H1 (cell line): ENCODE results near the gene RAB21. TPM values are rescaled to one million over a fixed set of nuclear protein-coding genes. Genes with fewer than 3 reads are reported as not detected.

Experiments used
- CTCF ChIA-PET: fragments of 300-600 bp; sonication (Branson Sonifier 250); formaldehyde crosslinking; loops from one replicate; lab custom pipeline; 2021; ENCODE audit not compliant: partially characterized antibody; lab: Charles Lee
- POLR2A ChIA-PET: fragments of 300-600 bp; sonication (Branson Sonifier 250); formaldehyde crosslinking; loops from one replicate; lab custom pipeline; 2021; ENCODE audit warnings: inconsistent platforms; ENCODE audit not compliant: partially characterized antibody; lab: Charles Lee
- DNase-seq, 2 experiments: peaks; one replicate each; pipeline versions ENCODE4 v3.0.0 to v3.0.0-alpha.2; 2010 to 2022; ENCODE audit warnings: low spot score in 2 of 2, low read depth in 1 of 2, mixed read lengths in 1 of 2
- FAIRE-seq: peaks from 2 replicates; lab custom pipeline; 2011; peaks lifted over from hg19 to GRCh38; lab: Jason Lieb, UNC
- H2AFZ ChIP-seq: 2 replicates; pipeline ENCODE4 v1.8.1; 2012; ENCODE audit warnings: low read length, inconsistent platforms
- H2AK5ac ChIP-seq: 2 replicates; pipeline ENCODE4 v1.6.1; 2013; ENCODE audit warnings: low read depth, low read length
- H2BK120ac ChIP-seq: replicated peaks from 2 replicates; pipeline ENCODE3; 2013; ENCODE audit warnings: low read depth, low read length, inconsistent platforms
- H2BK12ac ChIP-seq: 2 replicates; pipeline ENCODE4 v1.6.1; 2013; ENCODE audit warnings: low read depth, low read length
- H2BK15ac ChIP-seq: 2 replicates; pipeline ENCODE4 v1.6.1; 2013; ENCODE audit warnings: low read length
- H2BK20ac ChIP-seq: 2 replicates; pipeline ENCODE4 v1.6.1; 2013; ENCODE audit warnings: low read length
- H2BK5ac ChIP-seq: 2 replicates; pipeline ENCODE4 v1.6.1; 2013; ENCODE audit warnings: low read depth, low read length
- H3K14ac ChIP-seq: 2 replicates; pipeline ENCODE4 v1.6.1; 2013; ENCODE audit warnings: inconsistent platforms; ENCODE audit not compliant: insufficient read length
- H3K18ac ChIP-seq: 2 replicates; pipeline ENCODE4 v1.6.1; 2013; ENCODE audit warnings: low read length; ENCODE audit errors: extremely low read depth
- H3K23ac ChIP-seq: 2 replicates; pipeline ENCODE4 v1.6.1; 2013; ENCODE audit warnings: inconsistent platforms; ENCODE audit not compliant: insufficient read length
- H3K23me2 ChIP-seq: 2 replicates; pipeline ENCODE4 v1.6.1; 2013; ENCODE audit warnings: low read depth, low read length
- H3K27ac ChIP-seq: 2 replicates; pipeline ENCODE4 v1.6.1; 2011; ENCODE audit warnings: low read depth, low read length, inconsistent platforms
- H3K27me3 ChIP-seq, 4 experiments: replicated peaks in 1 of 4; 1 replicate in 1 of 4; 2 replicates in 3 of 4; pipeline versions ENCODE4 v1.6.1 to v1.8.1; 2011 to 2013; ENCODE audit warnings: low read length in 3 of 4, mild to moderate bottlenecking in 3 of 4, inconsistent platforms in 2 of 4, mixed read lengths in 2 of 4, moderate library complexity in 1 of 4; ENCODE audit not compliant: control insufficient read depth in 3 of 4, insufficient read depth in 3 of 4; ENCODE audit errors: extremely low read depth in 1 of 4
- H3K36me3 ChIP-seq, 4 experiments: 2 replicates each; pipeline versions ENCODE4 v1.6.1 to v1.8.1; 2011 to 2013; ENCODE audit warnings: mild to moderate bottlenecking in 4 of 4, low read length in 3 of 4, moderate library complexity in 2 of 4, control low read depth in 1 of 4, inconsistent platforms in 1 of 4; ENCODE audit not compliant: insufficient read depth in 4 of 4, control insufficient read depth in 2 of 4
- H3K4ac ChIP-seq: replicated peaks from 2 replicates; pipeline ENCODE3; 2013; ENCODE audit warnings: low read length, low read depth, mixed read lengths, inconsistent platforms; ENCODE audit not compliant: insufficient read length
- H3K4me1 ChIP-seq, 4 experiments: replicated peaks in 1 of 4; 1 replicate in 1 of 4; 2 replicates in 3 of 4; pipeline versions ENCODE4 v1.6.1 to v1.8.1; 2011 to 2013; ENCODE audit warnings: low read length in 3 of 4, inconsistent platforms in 2 of 4, mixed read lengths in 1 of 4; ENCODE audit not compliant: insufficient read depth in 4 of 4, control insufficient read depth in 3 of 4
- H3K4me2 ChIP-seq, 2 experiments: 2 replicates each; pipeline versions ENCODE4 v1.6.1 to v1.8.1; 2011 to 2013; ENCODE audit warnings: low read depth in 2 of 2, low read length in 2 of 2, control low read depth in 1 of 2, inconsistent platforms in 1 of 2, mild to moderate bottlenecking in 1 of 2; ENCODE audit not compliant: insufficient read depth in 1 of 2
- H3K4me3 ChIP-seq, 4 experiments: fragments of 200-600, 300-600 bp in 1 of 4; sonication (generic), shearing (Covaris generic), sonication (Bioruptor Twin) in 1 of 4; 2 replicates each; pipeline versions ENCODE4 v1.5.1 to v1.8.1; 2011 to 2016; ENCODE audit warnings: low read length in 4 of 4, low read depth in 3 of 4, control low read depth in 2 of 4, inconsistent platforms in 2 of 4, mild to moderate bottlenecking in 2 of 4, mixed read lengths in 1 of 4, moderate library complexity in 1 of 4; ENCODE audit not compliant: insufficient read depth in 2 of 4; ENCODE audit errors: extremely low read depth in 1 of 4
- H3K56ac ChIP-seq: replicated peaks from 2 replicates; pipeline ENCODE3; 2013; ENCODE audit warnings: low read depth, mild to moderate bottlenecking, mixed read lengths, low read length, inconsistent platforms; ENCODE audit not compliant: insufficient read length
- H3K79me1 ChIP-seq: 2 replicates; pipeline ENCODE4 v1.6.1; 2013; ENCODE audit warnings: low read depth, low read length, control low read depth
- H3K79me2 ChIP-seq, 2 experiments: 2 replicates each; pipeline versions ENCODE4 v1.6.1 to v1.8.1; 2012 to 2013; ENCODE audit warnings: low read length in 2 of 2, mild to moderate bottlenecking in 2 of 2, inconsistent platforms in 1 of 2; ENCODE audit not compliant: insufficient read depth in 2 of 2, control insufficient read depth in 1 of 2
- H3K9ac ChIP-seq, 4 experiments: replicated peaks in 1 of 4; 1 replicate in 1 of 4; 2 replicates in 3 of 4; pipeline versions ENCODE4 v1.6.1 to v1.8.1; 2011 to 2013; ENCODE audit warnings: low read depth in 3 of 4, low read length in 3 of 4, control low read depth in 2 of 4, mild to moderate bottlenecking in 2 of 4, moderate library complexity in 2 of 4, inconsistent platforms in 1 of 4; ENCODE audit errors: extremely low read depth in 1 of 4
- H3K9me3 ChIP-seq, 2 experiments: 2 replicates each; pipeline versions ENCODE4 v1.6.1 to v1.8.1; 2012 to 2013; ENCODE audit warnings: mild to moderate bottlenecking in 2 of 2, moderate library complexity in 2 of 2, control low read depth in 1 of 2, inconsistent platforms in 1 of 2, low read depth in 1 of 2, low read length in 1 of 2, mixed read lengths in 1 of 2; ENCODE audit not compliant: insufficient read depth in 2 of 2
- H4K20me1 ChIP-seq, 2 experiments: replicated peaks in 1 of 2; 2 replicates each; pipeline versions ENCODE3 to v1.8.1; 2011 to 2013; ENCODE audit warnings: inconsistent platforms in 2 of 2, low read length in 2 of 2, mild to moderate bottlenecking in 1 of 2; ENCODE audit not compliant: insufficient read depth in 2 of 2, control insufficient read depth in 1 of 2
- H4K5ac ChIP-seq: 2 replicates; pipeline ENCODE4 v1.6.1; 2013; ENCODE audit warnings: low read length, low read depth, mixed read lengths, inconsistent platforms; ENCODE audit not compliant: insufficient read length
- H4K8ac ChIP-seq: 2 replicates; pipeline ENCODE4 v1.8.0; 2013; ENCODE audit warnings: mild to moderate bottlenecking, moderate library complexity, low read length, inconsistent platforms; ENCODE audit not compliant: insufficient read depth; ENCODE audit errors: extremely low read depth
- H4K91ac ChIP-seq: replicated peaks from 2 replicates; pipeline ENCODE3; 2013; ENCODE audit warnings: low read length, mixed read lengths, inconsistent platforms; ENCODE audit not compliant: insufficient read length
- ASH2L ChIP-seq: fragments of 200-600, 300-600 bp; sonication (generic); IDR thresholded peaks from one replicate; pipeline ENCODE4 v1.7.1; 2017; ENCODE audit warnings: low read length
- RFX5 ChIP-seq: IDR thresholded peaks from 2 replicates; pipeline ENCODE4 v1.6.1; 2011; ENCODE audit warnings: low read depth, low read length, improper control_type of control experiment, borderline replicate concordance
- SP4 ChIP-seq: IDR thresholded peaks from 2 replicates; pipeline ENCODE4 v1.6.1; 2012; ENCODE audit warnings: low read length, inconsistent platforms
- SUZ12 ChIP-seq: fragments of 200-600 bp; sonication (generic); IDR thresholded peaks from 2 replicates; pipeline ENCODE4 v1.6.1; 2012; ENCODE audit warnings: mild to moderate bottlenecking, inconsistent platforms, low read length, moderate library complexity, mixed read lengths
- TAF1 ChIP-seq: IDR thresholded peaks from 2 replicates; pipeline ENCODE4 v1.6.1; 2011; ENCODE audit warnings: mild to moderate bottlenecking, low read depth, low read length
- WGBS, 2 experiments: shearing (Covaris generic) in 1 of 2; methylation state at CpG; one replicate each; pipeline versions ENCODE4 v1.1.6 to v1.1.7; 2013 to 2015; ENCODE audit warnings: low lambda C conversion rate in 2 of 2, mixed read lengths in 2 of 2, inconsistent platforms in 1 of 2, low coverage in 1 of 2, missing lambda C conversion rate in 1 of 2; ENCODE audit not compliant: insufficient replicate concordance in 2 of 2, insufficient coverage in 1 of 2, insufficient read length in 1 of 2; ENCODE audit errors: extremely low coverage in 1 of 2, missing lambda C conversion rate in 1 of 2; 5-methylcytosine and 5-hydroxymethylcytosine counted together
- long read RNA-seq, 2 experiments: library from RNA in 1 of 2; library from capped mRNA in 1 of 2; stranded (forward); transcript quantifications; one replicate each; pipeline ENCODE4 v2.0.0, GENCODE V29; 2021; ENCODE audit warnings: inconsistent platforms in 1 of 2
- polyA minus RNA-seq, 3 experiments: library from RNA; depleted of rRNA, polyadenylated mRNA; stranded (reverse); fragments of >200 nt; gene quantifications; 1 replicate in 2 of 3; 2 replicates in 1 of 3; pipeline ENCODE4 v1.2.3, GENCODE V29; 2011
- polyA plus RNA-seq, 7 experiments: library from polyadenylated mRNA; depleted of rRNA in 3 of 7; stranded (reverse) in 5 of 7; unstranded in 2 of 7; fragments of >200 nt in 5 of 7; fragments of 200-250 nt in 2 of 7; gene quantifications; 1 replicate in 5 of 7; 2 replicates in 1 of 7; 4 replicates in 1 of 7; pipeline versions ENCODE4 v1.2.1 to v1.2.3, GENCODE V29; 2011 to 2013; ENCODE audit warnings: missing spikeins in 2 of 7, mixed read lengths in 2 of 7
- total RNA-seq: library from RNA; stranded (reverse); fragmentation: NEBNext Ultra II Directional; extraction: Animal tissue kit (Norgen Biotek cat#: 25700); gene quantifications from 2 replicates; pipeline ENCODE4 v1.2.1, GENCODE V29; 2021
- TF ChIP-seq, protein P1 (sequence below): IDR thresholded peaks from 2 replicates; pipeline ENCODE4 v1.6.1; 2012; ENCODE audit warnings: low read length, inconsistent platforms

The RAB21 gene, protein sequence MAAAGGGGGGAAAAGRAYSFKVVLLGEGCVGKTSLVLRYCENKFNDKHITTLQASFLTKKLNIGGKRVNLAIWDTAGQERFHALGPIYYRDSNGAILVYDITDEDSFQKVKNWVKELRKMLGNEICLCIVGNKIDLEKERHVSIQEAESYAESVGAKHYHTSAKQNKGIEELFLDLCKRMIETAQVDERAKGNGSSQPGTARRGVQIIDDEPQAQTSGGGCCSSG
- total RNA-seq (44.1 and 47.2 TPM in 2 replicates), polyA plus RNA-seq (2011; rRNA removed) (1.1 and 1.2 TPM in 2 replicates), polyA minus RNA-seq (2011; rRNA and poly(A)+ RNA removed) (5.6 and 6.9 TPM in 2 replicates)
- 3.0 TPM for polyA plus RNA-seq (2011; cell fraction: cytosol; rRNA removed)
- 1.2 TPM for polyA plus RNA-seq (2011; cell fraction: nucleus; rRNA removed)
- polyA plus RNA-seq (2012, experiment 1 of 2) = 14.8 to 34.2 TPM (median 18.4 TPM) in 4 replicates
- 6.5 TPM for polyA plus RNA-seq (2012, experiment 2 of 2)
- 21.3 TPM for polyA plus RNA-seq (2013, experiment 1 of 2)
- 23.0 TPM for polyA plus RNA-seq (2013, experiment 2 of 2)
- polyA minus RNA-seq (2011; cell fraction: cytosol; rRNA and poly(A)+ RNA removed) = 4.6 TPM
- polyA minus RNA-seq (2011; cell fraction: nucleus; rRNA and poly(A)+ RNA removed) = 6.2 TPM
- long read RNA-seq, experiment 1, full-length matches to known transcripts = 5 of 20 reads
- long read RNA-seq, experiment 1, partial matches to known transcripts = 0 of 20 reads
- long read RNA-seq, experiment 1, other reads (novel, unspliced or antisense) = 15 of 20 reads
- long read RNA-seq, experiment 2, partial matches to known transcripts = 0 of 15 reads
- long read RNA-seq, experiment 2, other reads (novel, unspliced or antisense) = 15 of 15 reads

DNA sequence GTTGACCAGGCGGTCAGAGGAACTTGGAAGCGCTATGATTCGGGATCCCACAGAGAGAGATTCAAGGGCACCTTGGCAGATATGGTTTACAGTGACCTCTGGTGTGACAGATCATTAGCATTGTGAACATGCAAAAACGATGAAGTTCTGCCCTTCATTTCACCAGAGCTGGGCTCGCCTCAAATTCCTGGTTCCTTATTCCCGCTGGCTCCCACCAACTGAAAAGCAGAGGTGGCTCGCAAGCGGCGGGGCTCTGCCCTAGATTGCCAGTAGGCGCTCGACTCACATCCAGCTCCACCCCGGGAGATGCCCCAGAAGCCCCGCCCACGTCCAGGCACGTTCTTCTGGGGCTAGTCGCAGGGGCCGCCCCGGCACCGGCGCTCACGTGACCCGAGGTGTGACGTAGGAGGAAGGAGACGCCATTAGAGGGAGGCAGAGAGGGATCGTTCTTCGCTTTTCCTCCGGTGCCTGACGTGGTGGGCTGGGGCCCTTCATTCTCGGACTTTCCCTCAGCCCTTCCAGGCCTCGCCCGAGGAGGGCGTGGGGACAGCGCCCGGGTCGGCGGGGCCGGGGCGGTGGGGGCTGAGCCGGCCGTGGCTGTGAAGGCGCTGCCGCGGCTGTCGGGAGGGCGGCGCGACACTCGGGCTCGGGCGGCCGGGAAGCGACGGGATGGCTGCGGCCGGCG is at the start of gene RAB21:
RAB21 (plus strand) TSS at position 403 of the 685 bp plus-strand sequence; CDS start at position 670, 267 bp downstream.
- FAIRE-seq (no peak), DNase-seq (peak; percentile 93 to 98)
- Histone ChIP-seq H2BK120ac (no peak within 1 kb of the TSS), H2BK5ac (peak within 1 kb of the TSS; percentile 87), H3K23me2 (peaks cover 2% of the 10 kb centered on the region; the same call in 1 of the 2 replicates), H3K4ac (no peak within 1 kb of the TSS), H2BK12ac (0 out of 2 replicates have a peak within 1 kb of the TSS, but pooled peaks have one; percentile 56), H3K14ac (no peak within 1 kb of the TSS), H4K91ac (no peak within 1 kb of the TSS), H3K27me3 (no peaks in the 10 kb centered on the region), H3K4me3 (peak within 1 kb of the TSS; percentile 85 to 99 (median 92)), H3K27ac (peak within 1 kb of the TSS; percentile 94), H4K8ac (peak within 1 kb of the TSS; percentile 99), H3K79me2 (peaks cover 17 to 46% of the 10 kb centered on the region in 2 experiments), H3K4me1 (peaks cover 0 to 12% (median 2%) of the 10 kb centered on the region in 4 experiments; a peak in 4 of 7 replicates), H2BK20ac (no peak within 1 kb of the TSS), H3K23ac (no peak within 1 kb of the TSS), H3K9me3 (no peaks in the 10 kb centered on the region), H3K36me3 (peaks cover 0 to 10% (median 2%) of the 10 kb centered on the region in 4 experiments; a peak in 3 of 8 replicates), H2BK15ac (no peak within 1 kb of the TSS), H2AFZ (peak within 1 kb of the TSS; percentile 92; the same call in 1 of the 2 replicates), H2AK5ac (no peak within 1 kb of the TSS), H3K9ac (peak within 1 kb of the TSS; percentile 81 to 95 (median 90)), H4K5ac (no peak within 1 kb of the TSS), H3K56ac (no peak within 1 kb of the TSS), H3K4me2 (peak within 1 kb of the TSS; percentile 87 to 96), H3K79me1 (0 out of 2 replicates have a peak, but pooled peaks cover 4% of the 10 kb centered on the region), H4K20me1 (peaks cover 8 to 13% of the 10 kb centered on the region in 2 experiments), H3K18ac (no peak within 1 kb of the TSS; the same call in 1 of the 2 replicates)
- POLR2A ChIA-PET = interaction anchor here (0.6 to 3.7 kb wide), 7 partner anchors 13 to 372 kb away, joined by 3 to 17 read pairs (median 3); partner anchors contain the start of genes THAP2 and ZFC3H1
- CTCF ChIA-PET = interaction anchor here (1.0 to 1.6 kb wide), 6 partner anchors 8 to 190 kb away, joined by 3 to 4 read pairs (median 4); partner anchors contain the start of gene ZFC3H1
- WGBS, 2 experiments = 6% methylated on average over 32 of the region's 56 CpGs; no CpG with 5 or more reads in 1 of the 2 experiments
- no peak for TF ChIP-seq SP4
- no peak for TF ChIP-seq RFX5
- TF ChIP-seq, protein P1, sequence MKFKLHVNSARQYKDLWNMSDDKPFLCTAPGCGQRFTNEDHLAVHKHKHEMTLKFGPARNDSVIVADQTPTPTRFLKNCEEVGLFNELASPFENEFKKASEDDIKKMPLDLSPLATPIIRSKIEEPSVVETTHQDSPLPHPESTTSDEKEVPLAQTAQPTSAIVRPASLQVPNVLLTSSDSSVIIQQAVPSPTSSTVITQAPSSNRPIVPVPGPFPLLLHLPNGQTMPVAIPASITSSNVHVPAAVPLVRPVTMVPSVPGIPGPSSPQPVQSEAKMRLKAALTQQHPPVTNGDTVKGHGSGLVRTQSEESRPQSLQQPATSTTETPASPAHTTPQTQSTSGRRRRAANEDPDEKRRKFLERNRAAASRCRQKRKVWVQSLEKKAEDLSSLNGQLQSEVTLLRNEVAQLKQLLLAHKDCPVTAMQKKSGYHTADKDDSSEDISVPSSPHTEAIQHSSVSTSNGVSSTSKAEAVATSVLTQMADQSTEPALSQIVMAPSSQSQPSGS = peak; percentile 69; the same call in 1 of the 2 replicates
- no peak for TF ChIP-seq SUZ12
- peak; percentile 85 for TF ChIP-seq TAF1
- peak; percentile 79 for TF ChIP-seq ASH2L
